Hematopoietic multipotent progenitor cell treated with erythropoietin and hydrocortisone succinate and interleukin-3 and kit ligand, for 6 days (in vitro differentiated cells): ENCODE results near the gene FLOT1.

ENCODE experiments used
- DNase-seq: peaks from one replicate; pipeline ENCODE4 v3.0.0-alpha.2; 2015

Gene FLOT1

GRCh38 chr6:30691208-30691847 lies 51.2 kb downstream of the FLOT1 start:
- DNase-seq, result peak; percentile 22

DNA sequence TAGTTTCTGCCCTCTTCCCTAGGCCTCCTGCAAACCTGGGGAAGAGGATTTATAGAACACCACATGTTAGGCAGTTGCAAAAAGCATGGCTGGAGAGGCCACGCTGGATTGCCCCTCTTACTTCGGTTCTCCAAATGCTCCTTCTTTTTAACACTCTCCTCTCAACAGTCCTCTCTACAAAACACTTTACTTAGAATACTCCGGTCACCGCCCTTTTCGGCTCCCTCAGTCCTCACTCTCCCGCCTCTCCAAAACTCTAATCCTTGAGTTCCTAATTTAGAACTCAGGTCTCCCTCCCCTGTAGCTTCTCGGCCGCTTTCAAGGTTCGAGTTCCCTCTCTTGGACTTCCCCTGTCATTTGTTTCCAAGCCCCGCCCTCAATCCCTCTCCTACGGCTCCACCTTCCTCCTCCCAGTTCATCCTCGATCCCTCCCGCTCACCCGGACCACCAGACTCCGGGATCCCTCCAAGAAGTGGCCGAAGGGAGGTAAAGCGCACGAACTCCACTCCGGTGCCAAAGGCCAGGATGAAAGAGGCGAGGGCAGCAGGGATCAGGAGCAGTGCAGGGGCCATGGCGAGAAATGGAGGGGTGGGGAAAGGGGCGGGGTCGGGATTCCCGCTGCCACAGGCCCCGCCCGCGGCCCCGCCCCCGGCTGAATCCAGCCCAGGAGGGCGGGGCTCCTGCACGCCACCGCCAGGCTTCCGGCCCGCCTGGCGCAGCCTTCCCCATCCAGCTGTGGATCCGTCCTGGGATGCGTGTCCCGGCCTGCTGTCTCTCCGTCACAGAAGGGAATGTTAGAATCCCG lies 51.9 kb downstream of the FLOT1 start, which contains the start of gene NRM:
TSS of gene NRM (minus strand) at position 582 of the 805 bp plus-strand sequence. CDS start at position 572, 10 bp downstream.
- peak; percentile 91 for DNase-seq

DNA sequence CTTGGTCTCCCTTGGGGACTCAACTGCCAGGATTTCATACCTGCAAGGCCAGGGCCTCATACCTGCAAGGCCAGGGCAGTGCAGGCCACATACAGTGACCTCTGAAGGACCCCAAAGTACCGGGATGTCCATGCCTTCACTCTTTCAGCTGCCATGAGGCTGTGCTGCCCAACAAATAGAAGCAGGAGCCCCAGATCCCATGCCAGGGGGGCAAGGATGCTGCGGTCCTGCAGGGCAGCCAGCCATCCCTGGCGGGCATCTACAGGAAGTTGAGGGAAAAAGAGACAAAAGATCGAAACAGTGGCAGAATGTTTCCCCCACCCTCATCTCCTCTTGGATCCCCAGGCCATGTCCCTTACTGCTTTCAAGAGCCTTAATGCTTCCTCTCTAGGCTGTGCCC lies 52.5 kb downstream of the FLOT1 start:
- no peak for DNase-seq

DNA sequence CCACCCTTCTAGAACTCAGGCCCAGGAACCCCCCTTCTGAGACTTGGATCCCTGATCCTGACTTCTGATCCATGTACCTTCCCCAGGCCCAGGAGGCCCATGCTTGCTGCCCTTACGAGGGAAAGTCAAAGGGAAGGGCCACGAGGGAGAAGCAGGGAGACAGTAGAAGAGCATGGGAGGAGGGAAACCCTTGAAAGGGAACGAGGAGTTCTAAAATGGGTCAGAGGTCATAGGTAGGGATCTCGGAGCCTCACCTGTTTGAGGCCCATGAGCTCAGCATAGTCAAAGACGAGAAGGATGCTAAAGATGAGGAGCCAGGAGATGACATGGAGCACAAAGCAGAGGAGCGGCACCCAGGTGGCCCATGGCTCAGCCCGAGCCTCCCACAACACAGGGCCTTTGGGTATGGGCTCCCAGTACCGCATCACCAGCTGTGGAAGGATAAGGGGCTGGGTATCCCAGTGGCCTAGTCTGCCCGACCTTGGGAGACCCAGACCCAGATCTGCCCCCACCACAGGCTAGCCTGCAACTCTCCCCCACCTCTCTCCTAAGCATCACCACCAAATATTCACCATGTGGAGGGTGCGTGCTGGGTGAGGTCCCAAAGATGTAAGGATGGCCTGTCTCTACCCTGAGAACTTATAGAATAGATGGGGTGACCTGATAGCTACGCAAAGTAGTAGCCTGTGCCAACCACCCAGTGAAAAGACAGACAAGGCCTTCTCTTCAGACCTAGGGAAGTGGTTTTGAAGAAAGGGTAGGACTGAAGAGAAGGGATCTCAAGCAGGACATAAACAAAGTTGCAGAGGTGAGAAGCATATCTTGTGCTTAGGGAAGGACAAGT lies 53.2 kb downstream of the FLOT1 start:
- peak; percentile 33 for DNase-seq

- no peak for DNase-seq
These were observed 53.9 kb downstream of the FLOT1 start for GRCh38 chr6:30688569-30688968.

GRCh38 chr6:30687659-30688431 lies 54.6 kb downstream of the FLOT1 start:
- no peak for DNase-seq

- peak; percentile 76 for DNase-seq
These were observed 55.4 kb downstream of the FLOT1 start for GRCh38 chr6:30686908-30687658.

GRCh38 chr6:30686009-30686907 lies 56.2 kb downstream of the FLOT1 start, which contains the start of gene PPP1R18:
Gene PPP1R18, minus strand, starts transcription at chr6:30686645. Its CDS starts 627 bp downstream, at chr6:30686018.
- peak; percentile 54 for DNase-seq

DNA sequence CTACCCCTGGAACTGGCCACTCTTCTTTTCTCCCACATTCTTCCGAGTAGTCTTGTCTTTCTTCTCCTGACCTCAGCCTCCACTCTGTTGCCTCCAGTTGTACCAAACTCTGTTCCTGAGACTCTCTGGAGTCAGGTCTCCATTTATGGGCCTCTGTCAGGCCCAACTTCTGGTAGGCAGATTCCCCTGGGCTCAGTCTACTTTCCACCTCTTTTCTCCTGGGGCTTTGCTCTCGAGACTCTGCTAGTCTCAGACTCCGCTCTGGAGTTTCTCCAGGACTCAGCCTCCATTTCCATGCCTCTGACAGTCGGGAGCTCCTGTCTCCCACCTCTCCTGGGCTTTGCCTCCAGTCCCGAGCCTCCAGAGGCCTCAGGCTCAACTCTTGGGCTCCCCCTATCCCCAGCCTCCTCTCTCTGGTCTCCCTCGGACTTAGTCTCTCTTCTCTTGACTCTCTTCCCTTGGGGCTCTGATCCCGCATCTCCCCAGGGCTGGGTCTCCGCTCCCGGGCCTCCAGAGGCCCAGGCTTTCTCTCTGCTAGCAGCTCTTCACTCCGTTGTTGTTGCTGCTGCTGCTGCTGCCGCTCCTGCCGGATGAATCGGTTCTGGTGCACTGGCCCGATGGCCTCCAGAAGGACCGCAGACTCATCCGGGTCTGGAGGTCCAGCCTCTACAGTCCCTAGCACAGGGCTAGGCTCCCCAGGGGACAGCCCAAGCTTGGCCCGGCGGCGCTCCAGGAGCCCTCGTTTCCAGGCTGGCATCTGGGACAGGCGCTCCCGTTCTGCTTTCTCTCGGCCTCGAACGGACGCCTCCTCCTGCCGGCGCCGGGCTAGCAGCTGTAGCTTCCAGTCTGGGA lies 57.1 kb downstream of the FLOT1 start:
- DNase-seq, result peak; percentile 64

DNA sequence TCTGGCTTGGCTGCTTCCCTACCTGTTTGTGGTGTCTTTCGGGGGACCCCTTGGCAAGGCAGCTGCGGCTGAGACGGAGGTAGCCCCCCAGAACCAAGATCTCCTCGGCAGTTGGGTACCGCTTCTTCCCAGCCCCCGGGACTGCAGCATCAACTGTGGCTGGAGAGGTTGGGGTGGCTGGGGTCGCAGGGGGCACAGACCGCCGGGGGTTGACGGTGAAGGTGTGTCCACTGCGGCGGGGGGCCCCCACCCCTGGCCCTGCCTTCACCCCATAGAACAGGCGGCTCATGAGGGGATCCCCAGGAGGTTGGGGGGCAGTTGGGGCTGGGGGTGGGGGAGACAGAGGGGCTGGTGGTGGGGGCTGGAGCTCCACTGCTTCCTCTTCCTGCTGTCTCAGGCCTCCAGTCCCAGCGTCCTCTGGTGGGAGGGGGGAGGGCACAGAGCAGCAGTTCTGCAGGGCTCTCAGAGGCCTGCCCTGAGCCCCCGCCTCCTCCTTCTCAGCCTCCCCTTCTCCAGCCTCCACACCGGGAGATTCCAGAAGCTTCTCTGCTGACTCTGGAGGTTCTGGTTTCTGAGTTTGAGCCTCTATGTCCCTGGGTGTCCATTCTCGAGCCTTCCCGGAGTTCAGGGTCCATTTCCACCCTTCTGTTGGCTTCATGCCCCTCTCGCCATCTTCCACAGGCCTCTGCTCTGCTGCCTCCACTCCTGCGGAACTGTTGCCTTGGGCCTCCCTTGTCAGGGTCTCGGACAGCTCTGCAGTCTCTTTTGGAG lies 57.9 kb downstream of the FLOT1 start:
- DNase-seq, result peak; percentile 71

DNA sequence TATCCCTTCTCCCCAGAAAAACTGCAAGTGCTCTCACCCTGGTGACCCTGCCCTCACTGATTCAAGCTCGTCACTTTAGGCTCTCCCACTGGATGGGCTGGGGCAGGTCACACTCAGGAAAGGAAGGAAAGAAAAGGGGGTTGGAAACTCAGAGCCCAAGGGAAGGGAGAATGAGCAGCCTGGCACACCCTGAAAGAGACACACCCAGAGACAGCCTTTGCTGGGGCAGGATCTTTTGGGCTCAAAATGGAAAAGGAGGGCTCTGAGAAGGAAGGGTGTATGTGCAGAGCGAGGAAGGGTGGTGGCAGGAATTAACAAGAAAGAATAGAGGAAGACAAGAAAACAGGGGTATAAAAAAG lies 58.5 kb downstream of the FLOT1 start:
- DNase-seq, result peak; percentile 41

DNA sequence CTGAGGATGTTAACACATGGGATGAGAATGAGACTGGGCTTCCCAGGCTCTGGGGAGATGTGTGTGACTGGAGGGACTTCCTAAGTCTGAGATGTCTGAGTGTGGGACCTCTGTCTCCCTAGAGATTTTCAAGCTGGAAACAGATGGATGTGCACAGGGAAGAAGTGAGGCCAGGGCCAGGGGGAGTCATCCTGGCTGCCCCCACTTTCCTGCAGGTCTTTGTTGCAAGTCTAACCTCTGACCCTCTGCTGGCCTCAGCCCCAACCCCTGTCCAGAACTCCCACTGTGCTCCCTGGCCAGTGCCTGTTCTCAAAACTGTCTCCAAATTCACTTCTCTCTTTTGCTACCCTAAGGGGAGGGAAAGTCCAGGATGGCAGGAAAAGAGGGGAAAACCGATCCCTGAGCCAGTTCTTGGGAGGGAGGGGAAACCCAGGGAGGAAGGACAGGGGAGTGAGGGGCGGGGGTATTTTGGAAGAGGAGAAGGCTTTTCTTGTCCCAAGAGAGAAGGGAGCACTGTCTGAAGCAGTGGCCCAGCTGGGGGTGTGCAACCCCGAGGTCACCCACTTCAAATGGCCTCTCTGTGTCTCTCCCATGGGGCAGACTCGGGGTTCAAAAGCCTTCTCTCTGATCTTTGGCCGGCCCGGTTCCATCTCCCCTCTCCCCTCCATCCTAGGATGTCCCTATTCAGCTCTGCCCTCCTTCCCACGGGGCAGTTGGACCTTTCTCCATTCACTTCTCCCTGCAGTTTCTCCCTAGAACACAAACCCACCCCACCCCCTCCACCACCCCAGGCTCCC lies 59.1 kb downstream of the FLOT1 start:
- DNase-seq, result no peak

DNA sequence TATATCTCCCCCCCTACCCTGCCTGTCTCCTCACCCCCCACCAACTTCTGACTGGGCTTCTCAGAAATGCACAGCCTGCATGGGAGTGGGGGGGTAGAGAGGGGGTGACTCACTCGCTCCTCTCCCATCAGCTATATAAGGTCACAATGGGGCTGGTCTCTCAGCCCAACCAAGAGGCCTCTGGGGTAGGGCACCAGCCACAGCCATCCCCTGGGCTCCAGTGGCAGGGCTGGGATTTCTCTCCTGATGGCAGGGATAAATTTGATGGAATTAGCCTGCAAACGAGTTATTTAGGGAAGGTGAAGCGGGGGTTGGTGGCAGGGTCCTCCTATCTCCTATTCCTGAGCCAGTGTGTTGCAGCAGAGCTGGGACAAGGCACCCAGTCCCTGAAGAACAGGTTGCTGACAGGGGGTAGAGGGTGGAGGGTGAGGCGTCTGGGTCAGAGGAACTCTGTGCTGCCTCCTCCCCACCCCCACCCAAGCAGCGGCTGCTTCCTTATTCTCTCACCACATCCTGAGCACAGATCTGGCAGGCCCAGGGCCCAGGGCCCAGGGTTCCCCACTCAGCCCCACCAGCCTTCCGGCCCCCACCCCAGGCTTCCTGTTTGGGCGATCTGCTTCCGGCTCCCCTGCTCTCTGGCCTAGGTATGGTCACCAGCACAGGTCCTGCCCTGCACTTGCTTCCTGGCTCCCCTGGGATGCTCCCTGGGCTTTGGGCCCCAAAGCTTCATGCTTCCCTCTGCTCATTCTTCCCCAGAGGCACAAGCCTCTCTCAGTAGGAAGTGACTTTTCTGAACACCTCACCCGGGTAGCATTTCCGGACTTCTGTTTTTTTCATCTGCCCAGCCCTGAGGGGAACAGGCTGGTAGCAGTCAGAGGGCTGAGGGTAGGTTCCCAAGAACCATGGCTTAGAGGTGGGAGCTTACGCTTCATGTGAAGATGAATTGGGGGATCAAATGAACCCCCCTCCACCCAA lies 60.1 kb downstream of the FLOT1 start:
- peak; percentile 93 for DNase-seq

DNA sequence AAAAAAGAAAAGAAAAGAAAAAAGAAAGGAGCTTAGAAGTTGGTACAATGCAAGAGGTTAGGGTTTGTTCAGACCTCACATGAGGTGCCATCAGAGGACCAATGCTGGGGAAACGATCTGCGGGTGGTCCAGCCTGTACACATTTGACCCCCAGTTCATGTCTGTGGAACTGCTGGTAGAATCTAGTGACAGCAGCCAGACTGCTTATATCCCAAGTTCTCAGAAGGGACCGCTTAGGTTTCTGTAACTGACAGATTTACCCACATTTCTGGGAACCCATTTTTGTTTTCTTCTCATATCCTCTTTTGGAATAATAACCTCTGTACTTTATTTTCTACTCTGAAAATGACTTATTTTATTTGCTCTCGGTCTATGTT lies 60.7 kb downstream of the FLOT1 start:
- peak; percentile 14 for DNase-seq

- no peak for DNase-seq
These were observed 62.5 kb downstream of the FLOT1 start for GRCh38 chr6:30679765-30680535.
